LNCaP clone FGC (cell line): ENCODE data around the gene MTHFR.

ENCODE experiments used
- DNase-seq: peaks from one replicate; pipeline ENCODE4 v3.0.0-alpha.2; 2011; ENCODE audit warnings: low read depth
- H3K4me3 ChIP-seq: 2 replicates; pipeline ENCODE4 v1.5.1; 2011; ENCODE audit warnings: mild to moderate bottlenecking, low read depth, low read length, control low read depth
- TF ChIP-seq, protein P1 (sequence below): IDR thresholded peaks from 2 replicates; pipeline ENCODE4 v1.5.1; 2012; ENCODE audit warnings: mild to moderate bottlenecking; ENCODE audit not compliant: control insufficient read depth, insufficient read depth; ENCODE audit errors: extremely low read depth

MTHFR gene

GRCh38 chr1:11787251-11787803, 18.4 kb downstream of the MTHFR start:
- no peak overlapping the region for H3K4me3 ChIP-seq
- TF ChIP-seq, protein P1, sequence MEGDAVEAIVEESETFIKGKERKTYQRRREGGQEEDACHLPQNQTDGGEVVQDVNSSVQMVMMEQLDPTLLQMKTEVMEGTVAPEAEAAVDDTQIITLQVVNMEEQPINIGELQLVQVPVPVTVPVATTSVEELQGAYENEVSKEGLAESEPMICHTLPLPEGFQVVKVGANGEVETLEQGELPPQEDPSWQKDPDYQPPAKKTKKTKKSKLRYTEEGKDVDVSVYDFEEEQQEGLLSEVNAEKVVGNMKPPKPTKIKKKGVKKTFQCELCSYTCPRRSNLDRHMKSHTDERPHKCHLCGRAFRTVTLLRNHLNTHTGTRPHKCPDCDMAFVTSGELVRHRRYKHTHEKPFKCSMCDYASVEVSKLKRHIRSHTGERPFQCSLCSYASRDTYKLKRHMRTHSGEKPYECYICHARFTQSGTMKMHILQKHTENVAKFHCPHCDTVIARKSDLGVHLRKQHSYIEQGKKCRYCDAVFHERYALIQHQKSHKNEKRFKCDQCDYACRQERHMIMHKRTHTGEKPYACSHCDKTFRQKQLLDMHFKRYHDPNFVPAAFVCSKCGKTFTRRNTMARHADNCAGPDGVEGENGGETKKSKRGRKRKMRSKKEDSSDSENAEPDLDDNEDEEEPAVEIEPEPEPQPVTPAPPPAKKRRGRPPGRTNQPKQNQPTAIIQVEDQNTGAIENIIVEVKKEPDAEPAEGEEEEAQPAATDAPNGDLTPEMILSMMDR = no peak
- DNase-seq = no peak

GRCh38 chr1:11786168-11786567, 19.6 kb downstream of the MTHFR start:
- no peak overlapping the region for H3K4me3 ChIP-seq
- TF ChIP-seq, protein P1 = no peak
- DNase-seq = no peak

DNA sequence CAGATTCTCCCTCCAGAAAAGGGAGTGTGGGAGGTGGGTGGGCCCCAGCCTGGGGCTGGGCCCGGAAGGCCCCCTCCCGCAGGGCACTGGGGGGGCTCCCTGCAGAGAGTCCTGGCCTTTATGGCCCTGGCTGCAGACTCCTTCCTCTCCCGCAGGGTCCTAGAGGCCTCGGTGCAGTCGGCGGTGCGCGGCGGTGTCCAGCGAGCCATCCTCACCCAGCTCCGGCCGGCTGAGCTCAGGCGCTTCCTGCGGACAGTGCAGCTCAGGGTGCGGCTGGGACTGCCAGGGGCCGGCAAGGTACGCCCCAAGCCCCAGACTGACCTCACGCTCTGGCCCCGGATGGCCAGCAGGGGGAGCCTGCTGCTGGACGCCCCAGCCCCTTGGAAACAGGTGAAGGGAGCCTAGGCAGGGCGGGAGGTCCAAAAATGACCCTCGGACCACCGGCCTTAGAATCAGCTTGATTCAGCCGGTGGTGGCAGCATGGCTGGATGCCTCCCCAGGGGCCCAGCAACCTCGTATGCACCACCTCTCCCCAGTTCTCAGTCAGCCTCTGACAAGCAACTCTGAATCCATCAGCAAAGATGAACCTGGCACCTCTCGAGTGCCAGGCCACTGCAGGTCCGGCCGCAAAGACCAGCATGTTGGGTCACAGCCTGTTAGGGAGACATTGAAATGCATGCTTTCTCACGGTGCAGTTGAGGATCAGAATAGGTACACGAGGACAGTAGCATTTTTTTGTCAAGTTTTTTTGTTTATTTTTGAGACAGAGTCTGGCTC, 20.6 kb downstream of the MTHFR start:
- H3K4me3 ChIP-seq = no peak overlapping the region
- TF ChIP-seq, protein P1 = peak; percentile 86
- no peak for DNase-seq

DNA sequence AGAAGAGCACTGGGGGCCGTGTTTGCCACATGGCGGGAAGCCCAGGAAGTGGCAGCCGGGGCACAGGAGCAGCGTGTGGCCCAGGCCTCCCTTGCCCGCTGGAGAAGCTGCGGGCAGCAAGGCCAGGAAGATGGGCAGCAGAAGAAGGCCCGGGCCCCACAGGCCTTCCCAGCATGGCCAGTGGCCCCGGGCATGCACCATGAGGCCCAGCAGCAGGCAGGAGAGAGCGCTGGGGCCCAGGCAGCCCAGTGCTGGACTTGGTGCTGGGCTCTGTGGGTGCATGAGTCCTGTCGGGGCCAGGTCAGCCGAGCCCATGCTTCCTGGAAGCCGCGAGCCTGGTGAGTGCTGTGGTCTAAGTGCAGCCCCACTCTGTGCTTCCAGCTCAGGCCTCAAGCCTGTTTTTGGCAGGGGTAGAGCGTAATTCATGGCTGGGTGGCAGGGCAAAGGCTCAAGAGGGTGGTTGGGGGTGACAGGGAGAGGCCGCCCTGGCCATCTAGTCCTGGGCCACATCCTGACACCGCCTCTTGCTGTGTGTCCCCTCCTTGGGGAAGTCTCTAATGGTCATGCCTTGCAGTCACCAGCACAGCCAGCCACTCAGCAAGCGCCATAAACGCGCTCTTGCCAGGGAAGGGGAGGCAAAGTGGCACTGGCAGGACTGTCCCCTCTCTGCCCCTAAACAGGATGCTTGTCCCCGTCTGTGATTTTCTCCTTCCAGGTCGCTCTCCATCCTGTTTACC, 21.3 kb downstream of the MTHFR start:
- no peak for DNase-seq
- TF ChIP-seq, protein P1 = no peak
- no peak overlapping the region for H3K4me3 ChIP-seq

DNA sequence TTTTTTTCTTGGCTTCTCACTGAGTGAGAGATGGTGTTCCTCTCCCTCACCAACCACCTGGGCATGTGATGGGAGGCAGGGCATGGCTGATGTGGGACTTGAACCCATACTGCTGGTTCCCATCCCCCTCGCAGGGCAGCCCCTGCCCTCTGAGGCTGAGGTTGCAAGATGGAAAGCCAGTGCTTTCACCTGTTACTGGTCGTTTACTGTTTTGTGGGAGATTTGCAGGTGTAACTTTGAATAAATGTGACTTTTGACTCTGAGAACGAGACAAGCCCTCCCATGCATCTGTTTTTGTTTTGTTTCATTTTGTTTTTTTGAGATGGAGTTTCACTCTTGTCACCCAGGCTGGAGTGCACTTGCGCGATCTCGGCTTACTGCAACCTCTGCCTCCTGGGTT, 22.2 kb downstream of the MTHFR start:
- DNase-seq = no peak
- no peak overlapping the region for H3K4me3 ChIP-seq
- TF ChIP-seq, protein P1 = no peak

GRCh38 chr1:11782127-11782708, 23.5 kb downstream of the MTHFR start:
- TF ChIP-seq, protein P1 = no peak
- no peak for DNase-seq
- no peak overlapping the region for H3K4me3 ChIP-seq
